ENCODE measurements around the gene CAMSAP3. TPM values are rescaled to one million over a fixed set of nuclear protein-coding genes. Genes with fewer than 3 reads are reported as not detected.

CAMSAP3 gene
- total and polyA plus RNA-seq, 2 donors: 0.90 to 2.0 TPM

GRCh38 chr19:7612282-7613274 lies 16.9 kb downstream of the CAMSAP3 start:
- H3K36me3 ChIP-seq (ENCODE audit: insufficient read depth): no peaks in the 10 kb centered on the region
- DNase-seq (ENCODE audit: extremely low spot score): no peak
- 92% methylated on average over 81 of the region's 81 CpGs for WGBS
- no peaks in the 10 kb centered on the region for H3K4me1 ChIP-seq (ENCODE audit: insufficient read depth)
- H3K4me3 ChIP-seq (ENCODE audit: low read depth, low read length): no peak overlapping the region
- H3K27ac ChIP-seq (ENCODE audit: low read depth): no peak overlapping the region

GRCh38 chr19:7614859-7615741 lies 19.4 kb downstream of the CAMSAP3 start:
- Histone ChIP-seq H3K4me3 (ENCODE audit: low read depth, low read length) (no peak overlapping the region), H3K4me1 (ENCODE audit: insufficient read depth) (no peaks in the 10 kb centered on the region), H3K27ac (ENCODE audit: low read depth) (no peak overlapping the region), H3K36me3 (ENCODE audit: insufficient read depth) (no peaks in the 10 kb centered on the region)
- 82% methylated on average over 59 of the region's 59 CpGs for WGBS
- no peak for DNase-seq (ENCODE audit: extremely low spot score)

- DNase-seq (ENCODE audit: extremely low spot score): no peak
- no peak overlapping the region for H3K4me3 ChIP-seq (ENCODE audit: low read depth, low read length)
- peaks cover 3% of the 10 kb centered on the region for H3K36me3 ChIP-seq (ENCODE audit: insufficient read depth)
- 90% methylated on average over 12 of the region's 12 CpGs for WGBS
- H3K4me1 ChIP-seq (ENCODE audit: insufficient read depth): no peaks in the 10 kb centered on the region
- no peak overlapping the region for H3K27ac ChIP-seq (ENCODE audit: low read depth)
Measured at GRCh38 chr19:7617172-7617571, 21.5 kb downstream of the CAMSAP3 start.

GRCh38 chr19:7617735-7618134 lies 22.1 kb downstream of the CAMSAP3 start:
- Histone ChIP-seq H3K27ac (ENCODE audit: low read depth) (no peak overlapping the region), H3K36me3 (ENCODE audit: insufficient read depth) (peaks cover 4% of the 10 kb centered on the region), H3K4me3 (ENCODE audit: low read depth, low read length) (no peak overlapping the region), H3K4me1 (ENCODE audit: insufficient read depth) (no peaks in the 10 kb centered on the region)
- 88% methylated on average over 28 of the region's 28 CpGs for WGBS
- no peak for DNase-seq (ENCODE audit: extremely low spot score)

GRCh38 chr19:7618348-7618747 lies 22.7 kb downstream of the CAMSAP3 start:
- Histone ChIP-seq H3K27ac (ENCODE audit: low read depth) (no peak overlapping the region), H3K4me1 (ENCODE audit: insufficient read depth) (no peaks in the 10 kb centered on the region)
- WGBS: 49% methylated on average over 4 of the region's 4 CpGs

GRCh38 chr19:7618771-7619510 lies 23.3 kb downstream of the CAMSAP3 start:
- H3K4me1 ChIP-seq (ENCODE audit: insufficient read depth): no peaks in the 10 kb centered on the region
- H3K27ac ChIP-seq (ENCODE audit: low read depth): peak overlapping the region; percentile 87
- H3K4me3 ChIP-seq (ENCODE audit: low read depth, low read length): no peak overlapping the region
- no peak for DNase-seq (ENCODE audit: extremely low spot score)
- 64% methylated on average over 21 of the region's 21 CpGs for WGBS
- peaks cover 4% of the 10 kb centered on the region for H3K36me3 ChIP-seq (ENCODE audit: insufficient read depth)

More at GRCh38 chr19:7618348-7618747, 22.7 kb downstream of the CAMSAP3 start:
- no peak for DNase-seq (ENCODE audit: extremely low spot score)
- Histone ChIP-seq H3K36me3 (ENCODE audit: insufficient read depth) (peaks cover 4% of the 10 kb centered on the region), H3K4me3 (ENCODE audit: low read depth, low read length) (no peak overlapping the region)

GRCh38 chr19:7619671-7620441 lies 24.2 kb downstream of the CAMSAP3 start:
- no peaks in the 10 kb centered on the region for H3K4me1 ChIP-seq (ENCODE audit: insufficient read depth)
- peaks cover 4% of the 10 kb centered on the region for H3K36me3 ChIP-seq (ENCODE audit: insufficient read depth)
- 88% methylated on average over 48 of the region's 48 CpGs for WGBS
- no peak for DNase-seq (ENCODE audit: extremely low spot score)
- peak overlapping the region; percentile 69 for H3K27ac ChIP-seq (ENCODE audit: low read depth)
- H3K4me3 ChIP-seq (ENCODE audit: low read depth, low read length): no peak overlapping the region

GRCh38 chr19:7620442-7621412 lies 25.1 kb downstream of the CAMSAP3 start:
- no peak overlapping the region for H3K27ac ChIP-seq (ENCODE audit: low read depth)
- DNase-seq (ENCODE audit: extremely low spot score): no peak
- 94% methylated on average over 57 of the region's 57 CpGs for WGBS
- no peak overlapping the region for H3K4me3 ChIP-seq (ENCODE audit: low read depth, low read length)
- H3K4me1 ChIP-seq (ENCODE audit: insufficient read depth): no peaks in the 10 kb centered on the region
- peaks cover 4% of the 10 kb centered on the region for H3K36me3 ChIP-seq (ENCODE audit: insufficient read depth)

GRCh38 chr19:7622933-7623685 lies 27.4 kb downstream of the CAMSAP3 start:
- Histone ChIP-seq H3K4me3 (ENCODE audit: low read depth, low read length) (no peak overlapping the region), H3K27ac (ENCODE audit: low read depth) (no peak overlapping the region), H3K36me3 (ENCODE audit: insufficient read depth) (peaks cover 4% of the 10 kb centered on the region), H3K4me1 (ENCODE audit: insufficient read depth) (no peaks in the 10 kb centered on the region)
- DNase-seq (ENCODE audit: extremely low spot score): no peak
- WGBS: 86% methylated on average over 16 of the region's 16 CpGs

GRCh38 chr19:7623725-7624603 lies 28.3 kb downstream of the CAMSAP3 start:
- Histone ChIP-seq H3K4me1 (ENCODE audit: insufficient read depth) (no peaks in the 10 kb centered on the region), H3K36me3 (ENCODE audit: insufficient read depth) (peaks cover 4% of the 10 kb centered on the region), H3K4me3 (ENCODE audit: low read depth, low read length) (no peak overlapping the region), H3K27ac (ENCODE audit: low read depth) (no peak overlapping the region)
- WGBS: 93% methylated on average over 39 of the region's 39 CpGs
- DNase-seq (ENCODE audit: extremely low spot score): no peak

Data from urinary bladder (tissue), 4 donors.